ENCODE data around the gene ZNF135. TPM values are rescaled to one million over a fixed set of nuclear protein-coding genes. Genes with fewer than 3 reads are reported as not detected.
A peak's percentile ranks its signal among the peaks of the same experiment; 100 is the strongest.

The ZNF135 gene
- total RNA-seq, 2 donors from 2014 or later = 9.3 to 12.0 TPM

- no peak for DNase-seq
- Mint-ChIP-seq H3K4me3 (no peak overlapping the region), H3K36me3 (ENCODE audit: low read depth) (peaks cover 13% of the 10 kb centered on the region), H3K27ac (no peak overlapping the region), H3K4me1 (no peaks in the 10 kb centered on the region), H3K9me3 (peaks cover 82% of the 10 kb centered on the region), H3K27me3 (ENCODE audit: insufficient read depth) (peaks cover 28% of the 10 kb centered on the region)
- Histone ChIP-seq H3K27ac (ENCODE audit: low read depth, low read length) (no peak overlapping the region), H3K4me3 (ENCODE audit: low read length) (no peak overlapping the region), H3K4me1 (ENCODE audit: control insufficient read depth, insufficient read depth, low read length) (no peaks in the 10 kb centered on the region), H3K9me3 (ENCODE audit: control insufficient read depth, low read length) (peaks cover 12% of the 10 kb centered on the region), H3K9ac (ENCODE audit: extremely low read depth, low read length, poor library complexity, severe bottlenecking) (no peak overlapping the region), H3K27me3 (ENCODE audit: control insufficient read depth, insufficient read depth, low read length, poor library complexity, severe bottlenecking) (no peaks in the 10 kb centered on the region), H3K36me3 (ENCODE audit: control insufficient read depth, insufficient read depth, low read length) (no peaks in the 10 kb centered on the region)
- no peak for TF ChIP-seq CTCF (conservative IDR thresholded peaks at IDR 0.05)
- WGBS, 2 experiments (ENCODE audit: insufficient coverage in 1 of 2, insufficient read length in 1 of 2) = 91 to 93% methylated on average over 3 to 16 of the region's 16 CpGs
These were observed 6.8 kb upstream of the ZNF135 start for GRCh38 chr19:58052256-58052655.

- Mint-ChIP-seq H3K4me1 (no peaks in the 10 kb centered on the region), H3K9me3 (peaks cover 79% of the 10 kb centered on the region), H3K27me3 (ENCODE audit: insufficient read depth) (peaks cover 26% of the 10 kb centered on the region), H3K4me3 (no peak overlapping the region), H3K36me3 (ENCODE audit: low read depth) (peaks cover 13% of the 10 kb centered on the region), H3K27ac (no peak overlapping the region)
- no peak for TF ChIP-seq CTCF (conservative IDR thresholded peaks at IDR 0.05)
- no peaks in the 10 kb centered on the region for H3K4me1 ChIP-seq (ENCODE audit: control insufficient read depth, insufficient read depth, low read length)
- no peak overlapping the region for H3K9ac ChIP-seq (ENCODE audit: extremely low read depth, low read length, poor library complexity, severe bottlenecking)
- H3K4me3 ChIP-seq (ENCODE audit: low read length) = no peak overlapping the region
- no peaks in the 10 kb centered on the region for H3K36me3 ChIP-seq (ENCODE audit: control insufficient read depth, insufficient read depth, low read length)
- H3K27ac ChIP-seq (ENCODE audit: low read depth, low read length) = no peak overlapping the region
- 86 to 96% methylated on average over 16 to 30 of the region's 30 CpGs for WGBS, 2 experiments (ENCODE audit: insufficient coverage in 1 of 2, insufficient read length in 1 of 2)
- peaks cover 18% of the 10 kb centered on the region for H3K9me3 ChIP-seq (ENCODE audit: control insufficient read depth, low read length)
- no peaks in the 10 kb centered on the region for H3K27me3 ChIP-seq (ENCODE audit: control insufficient read depth, insufficient read depth, low read length, poor library complexity, severe bottlenecking)
- DNase-seq = no peak
These were observed 5.5 kb upstream of the ZNF135 start for GRCh38 chr19:58053480-58054156.

GRCh38 chr19:58054901-58055874 lies 3.9 kb upstream of the ZNF135 start:
- H3K27ac Mint-ChIP-seq = peak overlapping the region; percentile 64
- Histone ChIP-seq H3K9me3 (ENCODE audit: control insufficient read depth, low read length) (peaks cover 13% of the 10 kb centered on the region), H3K27ac (ENCODE audit: low read depth, low read length) (no peak overlapping the region), H3K9ac (ENCODE audit: extremely low read depth, low read length, poor library complexity, severe bottlenecking) (no peak overlapping the region), H3K36me3 (ENCODE audit: control insufficient read depth, insufficient read depth, low read length) (no peaks in the 10 kb centered on the region), H3K4me3 (ENCODE audit: low read length) (no peak overlapping the region), H3K4me1 (ENCODE audit: control insufficient read depth, insufficient read depth, low read length) (no peaks in the 10 kb centered on the region), H3K27me3 (ENCODE audit: control insufficient read depth, insufficient read depth, low read length, poor library complexity, severe bottlenecking) (no peaks in the 10 kb centered on the region)
- peak; percentile 66 for DNase-seq
- peak overlapping the region; percentile 59 for H3K4me3 Mint-ChIP-seq
- H3K9me3 Mint-ChIP-seq = peaks cover 79% of the 10 kb centered on the region
- peaks cover 14% of the 10 kb centered on the region for H3K36me3 Mint-ChIP-seq (ENCODE audit: low read depth)
- WGBS, 2 experiments (ENCODE audit: insufficient coverage in 1 of 2, insufficient read length in 1 of 2) = 75 to 83% methylated on average over 33 to 37 of the region's 37 CpGs
- no peaks in the 10 kb centered on the region for H3K4me1 Mint-ChIP-seq
- TF ChIP-seq CTCF (conservative IDR thresholded peaks at IDR 0.05) = peak; percentile 41
- H3K27me3 Mint-ChIP-seq (ENCODE audit: insufficient read depth) = peaks cover 20% of the 10 kb centered on the region

Data from endodermal cell (in vitro differentiated cells).